ENCODE results near the gene WDR5B. TPM values are rescaled to one million over a fixed set of nuclear protein-coding genes. Genes with fewer than 3 reads are reported as not detected.
"Not testable (repeated sequence)": the region's sequence is repeated elsewhere in the genome, so short reads cannot be mapped to it uniquely, and the experiment has no call there.

The WDR5B gene
- total RNA-seq, 1 donor from 2014 or later, result 4.9 TPM

DNA sequence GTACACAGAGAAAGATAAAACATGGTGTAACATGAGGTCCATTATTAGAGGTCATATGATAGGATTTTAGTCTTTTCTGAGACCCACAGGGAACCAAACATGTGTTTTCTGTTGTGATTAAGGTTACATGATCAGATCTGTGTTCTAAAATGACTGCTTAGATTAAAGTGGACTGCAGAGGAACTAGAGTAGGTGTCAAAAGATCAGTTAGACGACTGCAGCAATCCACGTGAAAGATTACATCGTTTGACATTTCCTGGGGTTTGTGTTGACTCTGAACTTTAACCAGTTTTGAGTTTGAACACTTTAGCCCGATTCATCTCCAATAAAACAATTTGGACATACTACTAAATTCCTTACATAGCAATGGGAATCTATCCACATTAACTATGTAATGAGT lies 37.9 kb downstream of the WDR5B start:
- peak overlapping the region; percentile 9 for H3K27ac Mint-ChIP-seq
- peaks cover 42% of the 10 kb centered on the region for H3K36me3 Mint-ChIP-seq (ENCODE audit: low read depth)
- H3K4me3 Mint-ChIP-seq, result no peak overlapping the region
- peaks cover 4% of the 10 kb centered on the region for H3K9me3 Mint-ChIP-seq
- intact Hi-C loops (cut with micrococcal nuclease), result no loop called here
- no peaks in the 10 kb centered on the region for H3K27me3 Mint-ChIP-seq
- DNase-seq, result no peak
- H3K4me1 Mint-ChIP-seq, result peaks cover 41% of the 10 kb centered on the region

- Mint-ChIP-seq H3K27me3 (no peaks in the 10 kb centered on the region), H3K27ac (no peak overlapping the region), H3K4me1 (peaks cover 17% of the 10 kb centered on the region), H3K9me3 (peaks cover 4% of the 10 kb centered on the region), H3K4me3 (no peak overlapping the region), H3K36me3 (ENCODE audit: low read depth) (peaks cover 38% of the 10 kb centered on the region)
- DNase-seq, result no peak
- intact Hi-C loops (cut with micrococcal nuclease), result no loop called here
Observed at GRCh38 chr3:122374034-122374433, 41.8 kb downstream of the WDR5B start.

GRCh38 chr3:122366379-122366749 lies 49.5 kb downstream of the WDR5B start:
- Mint-ChIP-seq H3K9me3 (no peaks in the 10 kb centered on the region), H3K36me3 (ENCODE audit: low read depth) (peaks cover 50% of the 10 kb centered on the region), H3K27ac (peak overlapping the region; percentile 18), H3K27me3 (no peaks in the 10 kb centered on the region), H3K4me3 (no peak overlapping the region), H3K4me1 (peaks cover 34% of the 10 kb centered on the region)
- intact Hi-C loops (cut with micrococcal nuclease), result loop anchor here (5.0 kb wide), 2 partner anchors 109 to 819 kb away; partner anchors contain the start of gene POLQ
- DNase-seq, result no peak

DNA sequence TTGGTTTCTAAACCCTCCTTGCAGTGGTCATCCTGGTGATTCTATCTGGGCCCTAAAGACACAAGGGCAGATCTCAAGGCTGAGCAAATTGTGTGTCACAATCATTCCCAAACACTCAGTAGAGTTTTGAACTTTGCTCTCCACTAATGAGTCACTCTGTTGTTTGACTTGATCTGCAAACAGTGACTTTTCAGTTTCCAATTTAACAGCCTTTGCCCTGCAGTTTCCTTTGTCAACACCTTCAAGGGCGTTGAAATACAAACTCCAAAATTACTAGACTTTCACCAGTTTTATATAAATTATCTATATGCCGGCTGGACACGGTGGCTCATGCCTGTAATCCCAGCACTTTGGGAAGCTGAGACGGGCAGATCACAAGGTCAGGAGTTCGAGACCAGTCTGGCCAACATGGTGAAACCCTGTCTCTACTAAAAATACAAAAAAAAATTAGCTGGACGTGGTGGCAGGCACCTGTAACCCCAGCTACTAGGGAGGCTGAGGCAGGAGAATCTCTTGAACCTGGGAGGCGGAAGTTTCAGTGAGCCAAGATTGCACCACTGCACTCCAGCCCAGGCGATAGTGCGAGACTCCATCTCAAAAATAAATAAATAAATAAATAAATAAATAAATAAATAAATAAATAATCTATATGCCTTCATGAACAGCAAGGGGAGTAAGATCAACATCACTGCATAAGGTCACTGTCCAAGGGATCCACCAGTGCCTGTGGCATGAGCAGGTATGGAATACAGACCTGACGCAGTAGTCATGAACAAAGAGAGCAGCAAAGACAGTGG lies 50.1 kb downstream of the WDR5B start:
- Mint-ChIP-seq H3K4me1 (peaks cover 33% of the 10 kb centered on the region), H3K27ac (peak overlapping the region; percentile 95), H3K4me3 (peak overlapping the region; percentile 30), H3K36me3 (ENCODE audit: low read depth) (peaks cover 47% of the 10 kb centered on the region)
- not testable (repeated sequence) for H3K27me3 Mint-ChIP-seq, H3K9me3 Mint-ChIP-seq
- DNase-seq, result peak; percentile 68
- intact Hi-C loops (cut with micrococcal nuclease), result loop anchor here (1.0 to 5.0 kb wide), 7 partner anchors 18 to 818 kb away; partner anchors contain the start of genes MIX23 and POLQ

- no peak for DNase-seq
- H3K27me3 Mint-ChIP-seq, result no peaks in the 10 kb centered on the region
- intact Hi-C loops (cut with micrococcal nuclease), result loop anchor here (1.0 to 5.0 kb wide), 7 partner anchors 18 to 818 kb away; partner anchors contain the start of genes MIX23 and POLQ
- peak overlapping the region; percentile 30 for H3K4me3 Mint-ChIP-seq
- peaks cover 33% of the 10 kb centered on the region for H3K4me1 Mint-ChIP-seq
- peak overlapping the region; percentile 95 for H3K27ac Mint-ChIP-seq
- no peaks in the 10 kb centered on the region for H3K9me3 Mint-ChIP-seq
- peaks cover 49% of the 10 kb centered on the region for H3K36me3 Mint-ChIP-seq (ENCODE audit: low read depth)
Observed at GRCh38 chr3:122365073-122365472, 50.8 kb downstream of the WDR5B start.

- Mint-ChIP-seq H3K4me3 (peak overlapping the region; percentile 14), H3K27ac (peak overlapping the region; percentile 95)
- DNase-seq, result no peak
Observed at GRCh38 chr3:122364490-122364889, 51.4 kb downstream of the WDR5B start.

More at GRCh38 chr3:122364490-122364889, 51.4 kb downstream of the WDR5B start:
- Mint-ChIP-seq H3K4me1 (peaks cover 33% of the 10 kb centered on the region), H3K27me3 (no peaks in the 10 kb centered on the region), H3K36me3 (ENCODE audit: low read depth) (peaks cover 48% of the 10 kb centered on the region), H3K9me3 (no peaks in the 10 kb centered on the region)
- intact Hi-C loops (cut with micrococcal nuclease), result loop anchor here (2.0 kb wide), 1 partner anchor 66 kb away; no protein-coding TSS in a partner anchor

Other genes with a start within 250 kb of the WDR5B start
- gene CASR, start 232.4 kb downstream of the WDR5B start, total RNA-seq, result not detected in 2 replicates
- not detected in 2 replicates for gene CSTA, start 90.8 kb downstream of the WDR5B start, total RNA-seq
- gene MIX23, start 32.8 kb downstream of the WDR5B start, total RNA-seq, result 119 and 126 TPM in 2 replicates
- 77.8 and 84.9 TPM in 2 replicates for gene FAM162A, start 31.9 kb downstream of the WDR5B start, total RNA-seq
- 78.4 and 79.4 TPM in 2 replicates for gene KPNA1, start 98.9 kb upstream of the WDR5B start, total RNA-seq
- 45.7 and 47.9 TPM in 2 replicates for gene PARP9, start 148.2 kb upstream of the WDR5B start, total RNA-seq
- gene DTX3L, start 148.3 kb upstream of the WDR5B start, total RNA-seq, result 39.8 and 43.7 TPM in 2 replicates
- 10.8 and 12.1 TPM in 2 replicates for gene PARP15, start 161.6 kb upstream of the WDR5B start, total RNA-seq

Data from activated CD4-positive, alpha-beta T cell treated with anti-CD3 and anti-CD28 coated beads, Interleukin-2, amount 10 ng/mL, durations not matched to agents 24 days and 14 days (primary cell).